ENCODE results near the gene SLC22A5. TPM values are rescaled to one million over a fixed set of nuclear protein-coding genes. Genes with fewer than 3 reads are reported as not detected.
"Not testable (repeated sequence)": the region's sequence is repeated elsewhere in the genome, so short reads cannot be mapped to it uniquely, and the experiment has no call there.

The SLC22A5 gene
- total and polyA plus RNA-seq, 2 of the 8 experiments (the other 6 are each of a cell fraction or from before 2014, with no cell fraction given) = 4.0 to 9.0 TPM

GRCh38 chr5:132397936-132398675 lies 28.6 kb downstream of the SLC22A5 start:
- H3K79me2 ChIP-seq (ENCODE audit: control insufficient read depth in 1 of 2, insufficient read depth in 2 of 2, low read length in 2 of 2); H2AFZ ChIP-seq (ENCODE audit: low read length); H3K27ac ChIP-seq (ENCODE audit: low read depth, low read length); H3K4me3 ChIP-seq (ENCODE audit: extremely low read depth in 1 of 4, insufficient read depth in 2 of 4, low read depth in 3 of 4, low read length in 4 of 4); H3K9ac ChIP-seq (replicated peaks in 1 of 4; ENCODE audit: extremely low read depth in 1 of 4, low read depth in 3 of 4, low read length in 3 of 4); H4K20me1 ChIP-seq (replicated peaks in 1 of 2; ENCODE audit: control insufficient read depth in 1 of 2, insufficient read depth in 2 of 2, low read length in 2 of 2); H3K18ac ChIP-seq (ENCODE audit: extremely low read depth, low read length); FAIRE-seq; H4K5ac ChIP-seq (ENCODE audit: insufficient read length, low read depth, low read length); H3K14ac ChIP-seq (ENCODE audit: insufficient read length); H3K23ac ChIP-seq (ENCODE audit: insufficient read length); H2BK15ac ChIP-seq (ENCODE audit: low read length); H3K4me1 ChIP-seq (replicated peaks in 1 of 4; ENCODE audit: control insufficient read depth in 3 of 4, insufficient read depth in 4 of 4, low read length in 3 of 4); H3K23me2 ChIP-seq (ENCODE audit: low read depth, low read length); H2BK20ac ChIP-seq (ENCODE audit: low read length); H4K91ac ChIP-seq (replicated peaks; ENCODE audit: insufficient read length, low read length); H3K9me3 ChIP-seq (ENCODE audit: insufficient read depth in 2 of 2, low read depth in 1 of 2, low read length in 1 of 2); H3K79me1 ChIP-seq (ENCODE audit: low read depth, low read length); H2AK5ac ChIP-seq (ENCODE audit: low read depth, low read length); H3K4ac ChIP-seq (replicated peaks; ENCODE audit: insufficient read length, low read depth, low read length); H2BK5ac ChIP-seq (ENCODE audit: low read depth, low read length); H2BK12ac ChIP-seq (ENCODE audit: low read depth, low read length); H3K56ac ChIP-seq (replicated peaks; ENCODE audit: insufficient read length, low read depth, low read length); H3K36me3 ChIP-seq (ENCODE audit: control insufficient read depth in 2 of 4, insufficient read depth in 4 of 4, low read length in 3 of 4); H3K27me3 ChIP-seq (replicated peaks in 1 of 4; ENCODE audit: control insufficient read depth in 3 of 4, extremely low read depth in 1 of 4, insufficient read depth in 3 of 4, low read length in 3 of 4); DNase-seq (ENCODE audit: low read depth in 1 of 2, low spot score in 2 of 2); H3K4me2 ChIP-seq (ENCODE audit: insufficient read depth in 1 of 2, low read depth in 2 of 2, low read length in 2 of 2); H4K8ac ChIP-seq (ENCODE audit: extremely low read depth, insufficient read depth, low read length); H2BK120ac ChIP-seq (replicated peaks; ENCODE audit: low read depth, low read length): not testable (repeated sequence)
- WGBS, 2 experiments (ENCODE audit: extremely low coverage in 1 of 2, insufficient coverage in 1 of 2, insufficient read length in 1 of 2, insufficient replicate concordance in 2 of 2, low coverage in 1 of 2, low lambda C conversion rate in 2 of 2, missing lambda C conversion rate in 1 of 2) = 89% methylated on average over 12 of the region's 12 CpGs; no CpG with 5 or more reads in 1 of the 2 experiments
- CTCF ChIA-PET (ENCODE audit: partially characterized antibody) = interaction anchor here (1.3 to 3.6 kb wide), 4 partner anchors 11 to 102 kb away, joined by 5 to 17 read pairs (median 6); no protein-coding TSS in a partner anchor
- POLR2A ChIA-PET (ENCODE audit: partially characterized antibody) = interaction anchor here (2.1 kb wide), 1 partner anchor 93 kb away, joined by 7 read pairs; the partner anchor contains the start of gene IRF1

GRCh38 chr5:132404041-132404440 lies 34.5 kb downstream of the SLC22A5 start:
- H3K4me3 ChIP-seq (ENCODE audit: extremely low read depth in 1 of 4, insufficient read depth in 2 of 4, low read depth in 3 of 4, low read length in 4 of 4); H3K23me2 ChIP-seq (ENCODE audit: low read depth, low read length); H2BK15ac ChIP-seq (ENCODE audit: low read length); DNase-seq (ENCODE audit: low read depth in 1 of 2, low spot score in 2 of 2); H3K4me1 ChIP-seq (replicated peaks in 1 of 4; ENCODE audit: control insufficient read depth in 3 of 4, insufficient read depth in 4 of 4, low read length in 3 of 4); H2AFZ ChIP-seq (ENCODE audit: low read length); H2BK12ac ChIP-seq (ENCODE audit: low read depth, low read length); H3K9me3 ChIP-seq (ENCODE audit: insufficient read depth in 2 of 2, low read depth in 1 of 2, low read length in 1 of 2); H3K27me3 ChIP-seq (replicated peaks in 1 of 4; ENCODE audit: control insufficient read depth in 3 of 4, extremely low read depth in 1 of 4, insufficient read depth in 3 of 4, low read length in 3 of 4); H2BK120ac ChIP-seq (replicated peaks; ENCODE audit: low read depth, low read length); H4K5ac ChIP-seq (ENCODE audit: insufficient read length, low read depth, low read length); H3K18ac ChIP-seq (ENCODE audit: extremely low read depth, low read length); H3K23ac ChIP-seq (ENCODE audit: insufficient read length); H3K36me3 ChIP-seq (ENCODE audit: control insufficient read depth in 2 of 4, insufficient read depth in 4 of 4, low read length in 3 of 4); H2AK5ac ChIP-seq (ENCODE audit: low read depth, low read length); H3K14ac ChIP-seq (ENCODE audit: insufficient read length); H3K9ac ChIP-seq (replicated peaks in 1 of 4; ENCODE audit: extremely low read depth in 1 of 4, low read depth in 3 of 4, low read length in 3 of 4); H3K27ac ChIP-seq (ENCODE audit: low read depth, low read length); H2BK5ac ChIP-seq (ENCODE audit: low read depth, low read length); H4K8ac ChIP-seq (ENCODE audit: extremely low read depth, insufficient read depth, low read length); H3K4me2 ChIP-seq (ENCODE audit: insufficient read depth in 1 of 2, low read depth in 2 of 2, low read length in 2 of 2); H3K79me2 ChIP-seq (ENCODE audit: control insufficient read depth in 1 of 2, insufficient read depth in 2 of 2, low read length in 2 of 2); H3K79me1 ChIP-seq (ENCODE audit: low read depth, low read length); FAIRE-seq; H4K91ac ChIP-seq (replicated peaks; ENCODE audit: insufficient read length, low read length); POLR2A ChIA-PET (ENCODE audit: partially characterized antibody); H3K56ac ChIP-seq (replicated peaks; ENCODE audit: insufficient read length, low read depth, low read length); H3K4ac ChIP-seq (replicated peaks; ENCODE audit: insufficient read length, low read depth, low read length); H2BK20ac ChIP-seq (ENCODE audit: low read length); H4K20me1 ChIP-seq (replicated peaks in 1 of 2; ENCODE audit: control insufficient read depth in 1 of 2, insufficient read depth in 2 of 2, low read length in 2 of 2): not testable (repeated sequence)
- CTCF ChIA-PET (ENCODE audit: partially characterized antibody) = interaction anchor here (0.6 to 4.3 kb wide), 2 partner anchors 17 to 730 kb away, joined by 3 to 22 read pairs; no protein-coding TSS in a partner anchor
- 88% methylated on average over 2 of the region's 2 CpGs; no CpG with 5 or more reads in 1 of the 2 experiments for WGBS, 2 experiments (ENCODE audit: extremely low coverage in 1 of 2, insufficient coverage in 1 of 2, insufficient read length in 1 of 2, insufficient replicate concordance in 2 of 2, low coverage in 1 of 2, low lambda C conversion rate in 2 of 2, missing lambda C conversion rate in 1 of 2)

Measured in H1 (cell line).